A673 (cell line): Measurements from ENCODE around the gene KIRREL3. TPM values are rescaled to one million over a fixed set of nuclear protein-coding genes. Genes with fewer than 3 reads are reported as not detected.

Source experiments
- BruUV-seq: library from RNA; stranded (reverse); fragments of 400-500 nt; replicated peaks from 2 replicates; lab custom pipeline; 2021; lab: Mats Ljungman, UMichigan
- CTCF ChIA-PET: fragments of 300-600 bp; sonication (Branson Sonifier 250); formaldehyde crosslinking; loops from one replicate; lab custom pipeline; 2022; ENCODE audit warnings: antibody characterized with exemption; lab: Charles Lee
- POLR2A ChIA-PET: fragments of 300-600 bp; sonication (Branson Sonifier 250); formaldehyde crosslinking; loops from one replicate; lab custom pipeline; 2022; ENCODE audit warnings: antibody characterized with exemption; ENCODE audit not compliant: low non-redundant PET; lab: Charles Lee
- DNase-seq: peaks from one replicate; pipeline ENCODE4 v3.0.0-alpha.2; 2015; ENCODE audit warnings: low spot score
- H3K27ac ChIP-seq: fragments of 200-600 bp; sonication (generic); 2 replicates; pipeline ENCODE4 v1.5.1; 2016; ENCODE audit warnings: mixed run types, low read depth, mild to moderate bottlenecking, mixed read lengths, antibody characterized with exemption, low read length; ENCODE audit not compliant: poor library complexity, severe bottlenecking
- H3K27me3 ChIP-seq: fragments of 200-600 bp; sonication (generic); replicated peaks from 2 replicates; pipeline ENCODE4 v1.6.1; 2017; ENCODE audit warnings: mixed run types, low read depth, mild to moderate bottlenecking, mixed read lengths, antibody characterized with exemption, low read length; ENCODE audit not compliant: insufficient read depth, poor library complexity
- H3K36me3 ChIP-seq: fragments of 200-600 bp; sonication (generic); 2 replicates; pipeline ENCODE4 v1.6.1; 2016; ENCODE audit warnings: mixed run types, mild to moderate bottlenecking, mixed read lengths, antibody characterized with exemption, low read length; ENCODE audit not compliant: insufficient read depth, poor library complexity, severe bottlenecking
- H3K4me1 ChIP-seq: fragments of 200-600 bp; sonication (generic); 2 replicates; pipeline ENCODE4 v1.6.1; 2017; ENCODE audit warnings: mixed run types, mild to moderate bottlenecking, mixed read lengths, antibody characterized with exemption, low read length; ENCODE audit not compliant: insufficient read depth, poor library complexity, severe bottlenecking
- H3K4me3 ChIP-seq: fragments of 200-600 bp; sonication (generic); 2 replicates; pipeline ENCODE4 v1.5.1; 2016; ENCODE audit warnings: low read depth, mixed run types, mild to moderate bottlenecking, mixed read lengths, low read length; ENCODE audit not compliant: poor library complexity, severe bottlenecking
- H3K9me3 ChIP-seq: fragments of 200-600 bp; sonication (generic); 2 replicates; pipeline ENCODE4 v1.6.1; 2016; ENCODE audit warnings: mixed run types, low read depth, mild to moderate bottlenecking, mixed read lengths, antibody characterized with exemption, low read length; ENCODE audit not compliant: poor library complexity, severe bottlenecking
- EZH2 ChIP-seq: fragments of 200-600 bp; sonication (generic); IDR thresholded peaks from 2 replicates; pipeline ENCODE4 v1.6.1; 2017; ENCODE audit warnings: borderline replicate concordance, low read depth, mild to moderate bottlenecking, mixed read lengths, antibody characterized with exemption, low read length; ENCODE audit not compliant: poor library complexity, severe bottlenecking
- intact Hi-C: fragments of 100-400 bp; cut with micrococcal nuclease; formaldehyde crosslinking; loops from one replicate; pipeline ENCODE4 v1.10.0; 2022; ENCODE audit not compliant: unreplicated experiment
- total RNA-seq: library from RNA; stranded (reverse); gene quantifications from 2 replicates; pipeline ENCODE4 v1.2.3, GENCODE V29; 2021
- TF ChIP-seq, protein P1 (sequence below): fragments of 300-800, 200-600 bp; sonication (generic); conservative IDR thresholded peaks from 2 replicates; pipeline ENCODE4 v1.5.1; 2017; ENCODE audit warnings: low read depth, mild to moderate bottlenecking, antibody characterized with exemption, low read length, moderate library complexity, mixed read lengths

Gene KIRREL3
- total RNA-seq, 1 experiment from 2014 or later = not detected

DNA sequence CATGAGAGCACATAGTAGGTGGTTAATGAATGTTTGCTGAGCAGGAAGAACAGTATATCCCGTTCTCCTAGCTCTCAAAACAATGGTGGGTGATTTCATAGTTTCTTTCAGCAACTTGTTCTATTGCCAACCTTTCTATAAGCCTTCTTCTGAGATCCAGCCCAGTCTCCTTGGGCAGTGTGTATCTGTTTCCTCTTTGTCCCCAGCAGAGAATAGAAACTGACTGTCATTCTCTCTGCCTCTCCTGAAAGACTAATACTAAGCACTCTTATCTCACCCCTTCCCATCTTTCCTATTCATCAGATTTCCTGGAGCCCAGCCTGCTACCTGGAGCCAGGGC is 372.1 kb downstream of the KIRREL3 start:
- POLR2A ChIA-PET = no interaction called here
- no peak overlapping the region for H3K27ac ChIP-seq
- H3K9me3 ChIP-seq = no peaks in the 10 kb centered on the region
- CTCF ChIA-PET = no interaction called here
- no peaks in the 10 kb centered on the region for H3K36me3 ChIP-seq
- BruUV-seq = no TSS peak
- H3K4me3 ChIP-seq = no peak overlapping the region
- no peaks in the 10 kb centered on the region for H3K27me3 ChIP-seq
- TF ChIP-seq, protein P1, sequence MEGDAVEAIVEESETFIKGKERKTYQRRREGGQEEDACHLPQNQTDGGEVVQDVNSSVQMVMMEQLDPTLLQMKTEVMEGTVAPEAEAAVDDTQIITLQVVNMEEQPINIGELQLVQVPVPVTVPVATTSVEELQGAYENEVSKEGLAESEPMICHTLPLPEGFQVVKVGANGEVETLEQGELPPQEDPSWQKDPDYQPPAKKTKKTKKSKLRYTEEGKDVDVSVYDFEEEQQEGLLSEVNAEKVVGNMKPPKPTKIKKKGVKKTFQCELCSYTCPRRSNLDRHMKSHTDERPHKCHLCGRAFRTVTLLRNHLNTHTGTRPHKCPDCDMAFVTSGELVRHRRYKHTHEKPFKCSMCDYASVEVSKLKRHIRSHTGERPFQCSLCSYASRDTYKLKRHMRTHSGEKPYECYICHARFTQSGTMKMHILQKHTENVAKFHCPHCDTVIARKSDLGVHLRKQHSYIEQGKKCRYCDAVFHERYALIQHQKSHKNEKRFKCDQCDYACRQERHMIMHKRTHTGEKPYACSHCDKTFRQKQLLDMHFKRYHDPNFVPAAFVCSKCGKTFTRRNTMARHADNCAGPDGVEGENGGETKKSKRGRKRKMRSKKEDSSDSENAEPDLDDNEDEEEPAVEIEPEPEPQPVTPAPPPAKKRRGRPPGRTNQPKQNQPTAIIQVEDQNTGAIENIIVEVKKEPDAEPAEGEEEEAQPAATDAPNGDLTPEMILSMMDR = no peak
- TF ChIP-seq EZH2 = no peak
- DNase-seq = no peak
- intact Hi-C loops = no loop called here
- H3K4me1 ChIP-seq = peaks cover 47% of the 10 kb centered on the region

DNA sequence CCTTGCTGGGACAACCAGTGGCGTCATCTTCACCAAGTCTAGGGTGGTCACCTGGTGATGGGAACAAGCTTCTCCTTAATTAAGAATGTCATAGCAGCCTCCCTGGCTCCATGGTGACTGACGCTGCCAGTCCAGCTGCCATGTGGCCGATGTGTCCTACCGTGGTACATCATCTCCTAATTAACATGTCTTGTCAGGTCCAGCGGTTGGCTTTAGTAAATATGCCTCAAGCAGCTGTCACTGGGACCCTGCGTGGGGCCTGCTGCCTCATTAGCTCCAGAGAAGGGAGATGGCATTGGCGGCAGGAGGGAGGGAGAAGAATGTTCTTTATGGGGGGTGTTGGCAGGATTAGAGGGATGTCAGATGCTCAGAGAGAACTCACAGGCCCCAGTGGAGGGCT is 373.1 kb downstream of the KIRREL3 start:
- intact Hi-C loops = no loop called here
- Histone ChIP-seq H3K27ac (no peak overlapping the region), H3K36me3 (no peaks in the 10 kb centered on the region), H3K27me3 (no peaks in the 10 kb centered on the region), H3K4me1 (peaks cover 45% of the 10 kb centered on the region), H3K4me3 (no peak overlapping the region), H3K9me3 (no peaks in the 10 kb centered on the region)
- POLR2A ChIA-PET = no interaction called here
- CTCF ChIA-PET = no interaction called here
- BruUV-seq = no TSS peak
- DNase-seq = no peak
- TF ChIP-seq, protein P1 = no peak
- no peak for TF ChIP-seq EZH2

- POLR2A ChIA-PET = no interaction called here
- Histone ChIP-seq H3K36me3 (no peaks in the 10 kb centered on the region), H3K27ac (no peak overlapping the region), H3K9me3 (no peaks in the 10 kb centered on the region), H3K4me3 (no peak overlapping the region), H3K27me3 (no peaks in the 10 kb centered on the region), H3K4me1 (peaks cover 18% of the 10 kb centered on the region)
- intact Hi-C loops = no loop called here
- BruUV-seq = no TSS peak
- CTCF ChIA-PET = no interaction called here
- TF ChIP-seq, protein P1 = no peak
- no peak for TF ChIP-seq EZH2
- DNase-seq = no peak
Observed at GRCh38 chr11:126624506-126624905, 376.1 kb downstream of the KIRREL3 start.

GRCh38 chr11:126619516-126619915 is 381.1 kb downstream of the KIRREL3 start:
- Histone ChIP-seq H3K36me3 (no peaks in the 10 kb centered on the region), H3K4me1 (no peaks in the 10 kb centered on the region), H3K27ac (no peak overlapping the region), H3K4me3 (no peak overlapping the region), H3K27me3 (no peaks in the 10 kb centered on the region), H3K9me3 (no peaks in the 10 kb centered on the region)
- ChIA-PET CTCF (no interaction called here), POLR2A (no interaction called here)
- intact Hi-C loops = no loop called here
- no peak for DNase-seq
- BruUV-seq = no TSS peak
- TF ChIP-seq, protein P1 = no peak
- TF ChIP-seq EZH2 = no peak
